A673 (cell line): ENCODE measurements around the gene ID3.

Experiments used
- CTCF ChIP-seq: fragments of 300-800, 200-600 bp; sonication (generic); conservative IDR thresholded peaks from 2 replicates; pipeline ENCODE4 v1.5.1; 2017; ENCODE audit warnings: low read depth, mild to moderate bottlenecking, antibody characterized with exemption, low read length, moderate library complexity, mixed read lengths
- EZH2 ChIP-seq: fragments of 200-600 bp; sonication (generic); IDR thresholded peaks from 2 replicates; pipeline ENCODE4 v1.6.1; 2017; ENCODE audit warnings: borderline replicate concordance, low read depth, mild to moderate bottlenecking, mixed read lengths, antibody characterized with exemption, low read length; ENCODE audit not compliant: poor library complexity, severe bottlenecking

GRCh38 chr1:23568608-23569383 is 9.5 kb upstream of the ID3 start:
- no peak for TF ChIP-seq EZH2
- no peak for TF ChIP-seq CTCF
